ENCODE data around the gene STYK1. TPM values are rescaled to one million over a fixed set of nuclear protein-coding genes. Genes with fewer than 3 reads are reported as not detected.

Gene STYK1
- total and polyA plus RNA-seq, 4 donors = 0.67 to 1.3 (median 0.89) TPM

GRCh38 chr12:10571141-10571540, 102.7 kb downstream of the STYK1 start:
- ATAC-seq (ENCODE audit: insufficient read depth, low FRiP score) (no peak), DNase-seq (no peak)
- Histone ChIP-seq H3K4me3 (no peak overlapping the region), H3K36me3 (ENCODE audit: control insufficient read depth in 4 of 4, insufficient read depth in 4 of 4, low read length in 4 of 4) (no peaks in the 10 kb centered on the region), H3K4me1 (ENCODE audit: control insufficient read depth in 5 of 5, insufficient read depth in 5 of 5, low read length in 5 of 5) (peaks cover 0 to 4% (median 0%) of the 10 kb centered on the region in 5 donors), H3K27me3 (ENCODE audit: control insufficient read depth in 3 of 3, insufficient read depth in 3 of 3, low read length in 2 of 3) (no peaks in the 10 kb centered on the region), H3K9ac (ENCODE audit: insufficient read depth in 1 of 2, low read length in 2 of 2) (no peak overlapping the region), H3K27ac (ENCODE audit: low read depth in 1 of 2, low read length in 1 of 2) (no peak overlapping the region), H3K9me3 (ENCODE audit: control insufficient read depth in 4 of 4, insufficient read depth in 3 of 4, low read length in 3 of 4) (no peaks in the 10 kb centered on the region)
- no peak for TF ChIP-seq CTCF (IDR thresholded peaks at IDR 0.05; ENCODE audit: control extremely low read depth, extremely low read depth)
- WGBS, 2 donors = 91 to 93% methylated on average over 11 of the region's 11 CpGs

Other genes starting within 250 kb of the STYK1 start
- gene KLRC2, start 238.0 kb downstream of the STYK1 start, total RNA-seq = under 1 TPM in 1 of 2 donors, not detected in 1; 0.71 TPM
- under 1 TPM; 0.22 to 0.55 TPM for gene KLRC2, start 238.0 kb downstream of the STYK1 start, polyA plus RNA-seq
- 1 to 10 TPM in 1 of 2 donors, under 1 TPM in 1; 0.49 to 2.5 TPM for gene KLRC1, start 220.7 kb downstream of the STYK1 start, total RNA-seq
- gene KLRC1, start 220.7 kb downstream of the STYK1 start, polyA plus RNA-seq = 1 to 10 TPM; 1.1 to 1.3 TPM
- gene EIF2S3B, start 168.2 kb downstream of the STYK1 start, total RNA-seq = 1 to 10 TPM; 1.8 to 2.4 TPM
- under 1 TPM; 0.06 to 0.38 TPM for gene EIF2S3B, start 168.2 kb downstream of the STYK1 start, polyA plus RNA-seq
- gene MAGOHB, start 60.4 kb downstream of the STYK1 start, total RNA-seq = 10 to 100 TPM; 19.7 to 26.4 TPM
- gene MAGOHB, start 60.4 kb downstream of the STYK1 start, polyA plus RNA-seq = 10 to 100 TPM; 19.3 to 39.7 TPM
- 100 to 1,000 TPM; 134 to 299 TPM for gene YBX3, start 49.3 kb upstream of the STYK1 start, total RNA-seq
- gene YBX3, start 49.3 kb upstream of the STYK1 start, polyA plus RNA-seq = 100 to 1,000 TPM; 228 to 276 TPM
- gene TAS2R7, start 128.6 kb upstream of the STYK1 start, total RNA-seq = under 1 TPM in 1 of 2 donors, not detected in 1; 0.31 TPM
- not detected for gene TAS2R7, start 128.6 kb upstream of the STYK1 start, polyA plus RNA-seq
- gene TAS2R8, start 133.2 kb upstream of the STYK1 start, total RNA-seq = not detected
- gene TAS2R8, start 133.2 kb upstream of the STYK1 start, polyA plus RNA-seq = not detected
- gene TAS2R9, start 136.1 kb upstream of the STYK1 start, total RNA-seq = not detected
- gene TAS2R9, start 136.1 kb upstream of the STYK1 start, polyA plus RNA-seq = not detected
- 1 to 10 TPM in 1 of 2 donors, under 1 TPM in 1; 0.80 to 2.1 TPM for gene TAS2R10, start 152.3 kb upstream of the STYK1 start, total RNA-seq
- gene TAS2R10, start 152.3 kb upstream of the STYK1 start, polyA plus RNA-seq = under 1 TPM in 1 of 2 donors, not detected in 1; 0.18 TPM
- gene PRR4, start 175.4 kb upstream of the STYK1 start, total RNA-seq = 1 to 10 TPM; 2.2 to 7.3 TPM
- 1 to 10 TPM; 3.4 to 3.6 TPM for gene PRR4, start 175.4 kb upstream of the STYK1 start, polyA plus RNA-seq
- gene PRH1, start 210.2 kb upstream of the STYK1 start, total RNA-seq = 10 to 100 TPM; 23.1 to 92.5 TPM
- 1 to 10 TPM; 1.9 to 3.1 TPM for gene PRH1, start 210.2 kb upstream of the STYK1 start, polyA plus RNA-seq
- gene TAS2R13, start 235.5 kb upstream of the STYK1 start, total RNA-seq = 10 to 100 TPM in 1 of 2 donors, 1 to 10 TPM in 1; 1.7 to 13.5 TPM
- gene TAS2R13, start 235.5 kb upstream of the STYK1 start, polyA plus RNA-seq = not detected